Measurements from ENCODE around the gene KLHL29.

KLHL29 gene

DNA sequence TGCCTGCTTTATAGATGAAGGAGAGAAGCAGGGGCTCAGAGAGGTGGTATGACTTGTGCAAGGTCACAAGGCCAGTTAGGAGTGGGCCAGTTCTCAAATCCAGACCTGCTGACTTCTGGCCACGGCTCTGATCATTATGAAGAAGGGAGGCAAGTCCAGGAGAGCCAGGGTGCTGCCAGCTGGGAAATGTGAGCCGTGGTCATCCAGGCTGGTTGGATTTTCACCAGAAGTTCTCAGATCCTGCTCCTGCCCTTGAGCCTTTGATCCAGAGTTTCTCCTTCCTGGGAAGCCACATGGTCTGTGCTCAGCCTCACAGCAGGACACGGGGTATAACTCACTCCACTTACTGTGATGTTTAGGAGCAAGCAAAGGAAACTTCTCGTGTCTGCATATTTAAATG, 239.9 kb downstream of the KLHL29 start:
- DNase-seq: no peak
- no CpG with 5 or more reads among the region's 4 CpGs for WGBS (ENCODE audit: extremely low coverage, insufficient coverage, insufficient read length)
- H2BK12ac ChIP-seq (ENCODE audit: low read length): no peak overlapping the region
- no peak overlapping the region for H3K14ac ChIP-seq (ENCODE audit: low read length)
- H4K8ac ChIP-seq (ENCODE audit: low read depth, low read length): no peak overlapping the region
- H3K27ac ChIP-seq (ENCODE audit: low read depth, low read length): no peak overlapping the region
- H3K4ac ChIP-seq (ENCODE audit: low read depth, low read length): no peak overlapping the region
- H3K79me1 ChIP-seq (ENCODE audit: low read length): peaks cover 6% of the 10 kb centered on the region
- H3K36me3 ChIP-seq (ENCODE audit: control insufficient read depth in 1 of 2, insufficient read depth in 2 of 2, low read length in 2 of 2): no peaks in the 10 kb centered on the region
- H3K9me3 ChIP-seq (ENCODE audit: insufficient read depth, low read depth, low read length): no peaks in the 10 kb centered on the region
- no peak overlapping the region for H3K18ac ChIP-seq (ENCODE audit: low read length)
- H4K91ac ChIP-seq (ENCODE audit: low read depth, low read length): no peak overlapping the region
- H2BK120ac ChIP-seq (ENCODE audit: insufficient read depth, low read length, poor library complexity): no peak overlapping the region
- H3K4me3 ChIP-seq (ENCODE audit: low read depth, low read length): no peak overlapping the region
- H3K23ac ChIP-seq (ENCODE audit: low read length): no peak overlapping the region
- no peak overlapping the region for H2AK5ac ChIP-seq (ENCODE audit: low read length)
- no peaks in the 10 kb centered on the region for H3K79me2 ChIP-seq (ENCODE audit: control insufficient read depth, insufficient read depth, low read length, poor library complexity)
- H3K4me2 ChIP-seq (ENCODE audit: low read length): no peak overlapping the region
- no peak overlapping the region for H2AFZ ChIP-seq (ENCODE audit: insufficient read depth, low read length, poor library complexity)
- no peak overlapping the region for H3K9ac ChIP-seq (ENCODE audit: low read length)
- H4K12ac ChIP-seq (ENCODE audit: low read depth, low read length): no peak overlapping the region
- H3K27me3 ChIP-seq (ENCODE audit: insufficient read depth, low read length): no peaks in the 10 kb centered on the region
- H3K4me1 ChIP-seq (ENCODE audit: control insufficient read depth in 1 of 2, insufficient read depth in 2 of 2, low read length in 2 of 2): peaks cover 4 to 14% of the 10 kb centered on the region in 2 experiments
- H2BK5ac ChIP-seq (ENCODE audit: low read depth, low read length, poor library complexity): no peak overlapping the region

DNA sequence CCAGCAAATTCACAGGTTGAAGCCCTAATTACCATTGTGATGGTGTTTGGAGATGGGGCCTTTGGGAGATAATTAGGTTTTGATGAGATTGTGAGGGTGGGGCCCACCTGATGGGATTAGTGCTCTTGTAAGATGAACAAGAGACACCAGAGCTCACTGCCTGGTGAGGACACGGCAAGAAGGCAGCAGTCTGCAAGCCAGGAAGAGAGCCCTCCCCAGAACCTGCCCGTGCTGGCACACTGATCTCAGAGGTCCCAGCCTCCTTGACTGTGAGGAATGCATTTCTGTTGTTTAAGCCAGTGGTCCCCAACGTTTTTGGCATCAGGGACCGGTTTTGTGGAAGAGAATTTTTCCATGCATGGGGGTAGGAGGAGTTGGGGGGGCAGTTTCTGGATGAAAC, 240.7 kb downstream of the KLHL29 start:
- no peak overlapping the region for H2BK12ac ChIP-seq (ENCODE audit: low read length)
- no peak overlapping the region for H3K14ac ChIP-seq (ENCODE audit: low read length)
- H2AFZ ChIP-seq (ENCODE audit: insufficient read depth, low read length, poor library complexity): no peak overlapping the region
- no peak overlapping the region for H3K18ac ChIP-seq (ENCODE audit: low read length)
- no peak overlapping the region for H3K4me2 ChIP-seq (ENCODE audit: low read length)
- no peaks in the 10 kb centered on the region for H3K9me3 ChIP-seq (ENCODE audit: insufficient read depth, low read depth, low read length)
- no peak overlapping the region for H3K27ac ChIP-seq (ENCODE audit: low read depth, low read length)
- H3K9ac ChIP-seq (ENCODE audit: low read length): no peak overlapping the region
- no CpG with 5 or more reads among the region's 4 CpGs for WGBS (ENCODE audit: extremely low coverage, insufficient coverage, insufficient read length)
- no peak overlapping the region for H4K12ac ChIP-seq (ENCODE audit: low read depth, low read length)
- no peak overlapping the region for H3K4ac ChIP-seq (ENCODE audit: low read depth, low read length)
- no peaks in the 10 kb centered on the region for H3K79me2 ChIP-seq (ENCODE audit: control insufficient read depth, insufficient read depth, low read length, poor library complexity)
- no peak overlapping the region for H4K91ac ChIP-seq (ENCODE audit: low read depth, low read length)
- no peak overlapping the region for H4K8ac ChIP-seq (ENCODE audit: low read depth, low read length)
- H3K27me3 ChIP-seq (ENCODE audit: insufficient read depth, low read length): no peaks in the 10 kb centered on the region
- H2BK120ac ChIP-seq (ENCODE audit: insufficient read depth, low read length, poor library complexity): no peak overlapping the region
- peaks cover 6% of the 10 kb centered on the region for H3K79me1 ChIP-seq (ENCODE audit: low read length)
- peaks cover 4 to 15% of the 10 kb centered on the region in 2 experiments for H3K4me1 ChIP-seq (ENCODE audit: control insufficient read depth in 1 of 2, insufficient read depth in 2 of 2, low read length in 2 of 2)
- no peak overlapping the region for H3K23ac ChIP-seq (ENCODE audit: low read length)
- no peak overlapping the region for H2BK5ac ChIP-seq (ENCODE audit: low read depth, low read length, poor library complexity)
- H3K4me3 ChIP-seq (ENCODE audit: low read depth, low read length): no peak overlapping the region
- no peak overlapping the region for H2AK5ac ChIP-seq (ENCODE audit: low read length)
- no peak for DNase-seq
- H3K36me3 ChIP-seq (ENCODE audit: control insufficient read depth in 1 of 2, insufficient read depth in 2 of 2, low read length in 2 of 2): no peaks in the 10 kb centered on the region

DNA sequence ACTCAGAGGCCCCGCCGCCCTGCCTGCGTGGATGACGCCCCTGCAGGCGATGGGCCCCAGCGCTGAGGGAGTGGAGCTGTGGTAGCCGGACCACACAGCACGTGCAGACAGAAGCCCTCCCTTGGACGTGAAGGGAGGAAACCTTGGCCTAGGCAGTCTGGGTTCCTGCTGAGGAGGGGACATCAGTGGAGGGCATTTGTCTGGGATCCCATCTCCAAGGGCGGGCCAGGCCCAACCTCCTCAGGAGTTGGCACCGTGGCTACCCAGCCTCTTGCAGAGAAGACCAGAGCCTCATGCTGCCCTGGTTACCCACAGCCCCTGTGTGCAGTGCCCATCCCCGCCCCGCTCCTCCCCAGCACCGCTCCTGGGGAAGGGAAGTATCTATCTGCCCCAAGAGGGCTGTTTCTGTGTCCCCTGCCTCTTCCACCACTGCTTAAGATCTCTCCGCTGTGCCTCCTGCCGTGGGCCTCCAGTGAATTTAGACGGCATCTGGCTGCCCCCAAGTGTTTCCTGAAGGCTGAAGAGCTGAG, 241.8 kb downstream of the KLHL29 start:
- H3K9ac ChIP-seq (ENCODE audit: low read length): no peak overlapping the region
- no peak overlapping the region for H3K23ac ChIP-seq (ENCODE audit: low read length)
- no peak overlapping the region for H3K18ac ChIP-seq (ENCODE audit: low read length)
- no peak overlapping the region for H3K14ac ChIP-seq (ENCODE audit: low read length)
- H3K27me3 ChIP-seq (ENCODE audit: insufficient read depth, low read length): no peaks in the 10 kb centered on the region
- no peak overlapping the region for H4K91ac ChIP-seq (ENCODE audit: low read depth, low read length)
- no peak overlapping the region for H3K4me2 ChIP-seq (ENCODE audit: low read length)
- H3K9me3 ChIP-seq (ENCODE audit: insufficient read depth, low read depth, low read length): no peaks in the 10 kb centered on the region
- H2AFZ ChIP-seq (ENCODE audit: insufficient read depth, low read length, poor library complexity): no peak overlapping the region
- no peak overlapping the region for H3K4me3 ChIP-seq (ENCODE audit: low read depth, low read length)
- H2BK120ac ChIP-seq (ENCODE audit: insufficient read depth, low read length, poor library complexity): no peak overlapping the region
- H2BK5ac ChIP-seq (ENCODE audit: low read depth, low read length, poor library complexity): no peak overlapping the region
- peaks cover 4 to 15% of the 10 kb centered on the region in 2 experiments for H3K4me1 ChIP-seq (ENCODE audit: control insufficient read depth in 1 of 2, insufficient read depth in 2 of 2, low read length in 2 of 2)
- no peak overlapping the region for H3K4ac ChIP-seq (ENCODE audit: low read depth, low read length)
- H2BK12ac ChIP-seq (ENCODE audit: low read length): no peak overlapping the region
- H2AK5ac ChIP-seq (ENCODE audit: low read length): no peak overlapping the region
- H3K27ac ChIP-seq (ENCODE audit: low read depth, low read length): no peak overlapping the region
- H4K12ac ChIP-seq (ENCODE audit: low read depth, low read length): no peak overlapping the region
- H4K8ac ChIP-seq (ENCODE audit: low read depth, low read length): no peak overlapping the region
- no peaks in the 10 kb centered on the region for H3K36me3 ChIP-seq (ENCODE audit: control insufficient read depth in 1 of 2, insufficient read depth in 2 of 2, low read length in 2 of 2)
- no peaks in the 10 kb centered on the region for H3K79me2 ChIP-seq (ENCODE audit: control insufficient read depth, insufficient read depth, low read length, poor library complexity)
- no CpG with 5 or more reads among the region's 17 CpGs for WGBS (ENCODE audit: extremely low coverage, insufficient coverage, insufficient read length)
- no peak for DNase-seq
- H3K79me1 ChIP-seq (ENCODE audit: low read length): peaks cover 6% of the 10 kb centered on the region

DNA sequence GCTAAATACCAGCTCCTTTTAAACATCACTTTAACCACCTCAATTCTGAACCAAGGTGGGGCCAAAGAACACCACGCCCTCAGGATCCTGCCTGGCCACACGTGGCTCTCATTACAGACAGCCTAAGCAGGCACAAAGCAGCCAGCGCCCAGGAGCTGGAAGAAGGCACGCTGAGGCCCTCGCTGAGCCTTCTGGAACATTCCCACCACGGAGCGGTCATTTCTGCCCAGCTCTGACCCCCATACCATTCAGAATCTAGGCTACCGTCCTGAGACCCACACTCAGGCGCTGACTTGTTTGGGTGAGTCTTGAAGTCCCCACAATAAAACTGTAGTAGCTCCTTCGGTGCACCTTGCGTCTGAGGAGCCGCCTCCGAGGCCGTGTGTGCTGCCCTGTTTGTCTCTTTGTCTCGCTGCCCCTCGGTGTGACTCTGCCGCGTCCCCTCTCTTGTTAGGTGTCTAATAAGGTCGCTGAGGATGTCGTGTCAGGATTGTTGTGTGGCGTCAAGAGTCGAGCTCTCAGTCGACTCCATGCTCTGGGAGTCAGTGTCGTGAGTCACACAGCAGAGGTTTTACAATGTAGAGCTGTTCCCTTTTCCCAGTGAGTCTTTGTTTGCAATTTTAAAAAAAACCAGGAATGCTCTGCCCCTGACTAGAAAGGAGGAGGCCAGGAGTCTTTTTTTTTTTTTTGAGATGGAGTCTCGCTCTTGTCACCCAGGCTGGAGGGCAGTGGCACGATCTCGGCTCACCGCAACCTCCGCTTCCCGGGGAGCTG, 242.4 kb downstream of the KLHL29 start:
- H3K4me2 ChIP-seq (ENCODE audit: low read length): no peak overlapping the region
- WGBS (ENCODE audit: extremely low coverage, insufficient coverage, insufficient read length): no CpG with 5 or more reads among the region's 30 CpGs
- H4K12ac ChIP-seq (ENCODE audit: low read depth, low read length): no peak overlapping the region
- H3K14ac ChIP-seq (ENCODE audit: low read length): no peak overlapping the region
- no peak overlapping the region for H3K4me3 ChIP-seq (ENCODE audit: low read depth, low read length)
- no peak overlapping the region for H4K8ac ChIP-seq (ENCODE audit: low read depth, low read length)
- no peak overlapping the region for H3K4ac ChIP-seq (ENCODE audit: low read depth, low read length)
- no peak overlapping the region for H3K18ac ChIP-seq (ENCODE audit: low read length)
- H3K9ac ChIP-seq (ENCODE audit: low read length): no peak overlapping the region
- no peak overlapping the region for H2BK120ac ChIP-seq (ENCODE audit: insufficient read depth, low read length, poor library complexity)
- no peak for DNase-seq
- H3K79me1 ChIP-seq (ENCODE audit: low read length): peaks cover 6% of the 10 kb centered on the region
- no peak overlapping the region for H4K91ac ChIP-seq (ENCODE audit: low read depth, low read length)
- no peak overlapping the region for H3K27ac ChIP-seq (ENCODE audit: low read depth, low read length)
- no peaks in the 10 kb centered on the region for H3K36me3 ChIP-seq (ENCODE audit: control insufficient read depth in 1 of 2, insufficient read depth in 2 of 2, low read length in 2 of 2)
- no peak overlapping the region for H2AFZ ChIP-seq (ENCODE audit: insufficient read depth, low read length, poor library complexity)
- H3K79me2 ChIP-seq (ENCODE audit: control insufficient read depth, insufficient read depth, low read length, poor library complexity): no peaks in the 10 kb centered on the region
- no peak overlapping the region for H3K23ac ChIP-seq (ENCODE audit: low read length)
- H2AK5ac ChIP-seq (ENCODE audit: low read length): no peak overlapping the region
- H3K4me1 ChIP-seq (ENCODE audit: control insufficient read depth in 1 of 2, insufficient read depth in 2 of 2, low read length in 2 of 2): peaks cover 4 to 15% of the 10 kb centered on the region in 2 experiments
- no peaks in the 10 kb centered on the region for H3K27me3 ChIP-seq (ENCODE audit: insufficient read depth, low read length)
- H3K9me3 ChIP-seq (ENCODE audit: insufficient read depth, low read depth, low read length): no peaks in the 10 kb centered on the region
- no peak overlapping the region for H2BK12ac ChIP-seq (ENCODE audit: low read length)
- H2BK5ac ChIP-seq (ENCODE audit: low read depth, low read length, poor library complexity): no peak overlapping the region
